ENCODE results near the gene SLC17A4.
A peak's percentile ranks its signal among the peaks of the same experiment; 100 is the strongest.

SLC17A4 gene

GRCh38 chr6:25754535-25754934 is at the start of gene SLC17A4:
SLC17A4 (plus strand) TSS chr6:25754742; CDS start chr6:25761963, 7,221 bp downstream.
- in situ Hi-C loops (cut with HindIII; ENCODE audit: low pct_ligation_motif_present, low pct_unique_long_range_greater_than_20kb, low sequenced_read_pairs): no loop called here

DNA sequence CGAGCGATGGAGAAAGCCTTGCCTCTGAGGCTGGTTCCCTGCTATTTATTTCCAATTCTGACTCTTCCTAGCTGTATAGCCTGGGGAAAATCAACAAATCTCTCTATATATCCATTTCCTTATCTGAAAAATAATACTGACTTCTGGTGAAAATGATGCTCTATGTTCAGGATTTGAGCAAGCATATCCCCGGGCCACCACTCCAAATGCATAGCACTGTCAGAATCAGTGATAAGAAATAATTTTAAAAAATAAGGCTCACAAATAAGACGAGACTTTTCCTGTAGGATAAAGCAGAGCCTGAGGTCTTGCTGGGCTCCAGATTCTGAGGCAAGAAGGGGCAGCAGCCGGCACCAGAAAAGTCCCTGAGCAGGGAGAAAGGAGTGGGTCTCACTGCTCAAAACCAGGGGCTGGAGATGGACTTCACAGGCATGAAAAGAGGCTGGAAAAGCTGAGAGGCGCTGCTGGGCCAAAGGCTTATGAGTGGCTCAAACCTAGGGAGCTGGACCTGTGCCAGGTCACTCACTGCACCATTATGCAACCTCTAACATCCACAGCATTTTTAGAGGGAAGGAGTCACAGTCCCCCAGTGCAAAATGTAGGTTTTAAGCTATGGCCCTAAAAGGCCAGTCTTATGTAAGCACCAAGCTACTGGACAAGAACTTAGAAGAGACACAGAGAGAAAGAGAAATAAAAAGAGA is 48.1 kb upstream of the SLC17A4 start:
- DNase-seq: no peak
- in situ Hi-C loops (cut with HindIII; ENCODE audit: low pct_ligation_motif_present, low pct_unique_long_range_greater_than_20kb, low sequenced_read_pairs): no loop called here

More at GRCh38 chr6:25754535-25754934, at the start of gene SLC17A4:
- no peak for DNase-seq

DNA sequence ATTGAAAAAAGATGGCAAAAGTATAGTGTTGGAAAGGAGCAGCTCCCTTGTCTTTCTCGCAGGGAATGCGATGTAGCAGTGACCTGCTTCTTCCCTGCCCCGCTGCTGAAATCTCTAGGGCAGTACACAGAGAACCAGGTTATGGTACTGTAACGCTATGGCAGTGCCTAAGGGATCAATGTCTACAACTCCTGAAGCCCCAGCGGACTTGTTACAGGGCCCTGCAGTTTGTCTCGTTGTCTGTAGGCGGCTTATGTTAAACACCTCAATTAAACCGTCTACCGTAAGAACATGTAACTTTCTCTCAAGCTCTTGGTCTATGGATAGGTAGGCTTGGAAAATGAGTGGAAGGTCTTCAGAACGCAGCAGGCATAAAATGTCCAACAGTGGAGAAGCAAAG is 44.8 kb upstream of the SLC17A4 start:
- in situ Hi-C loops (cut with HindIII; ENCODE audit: low pct_ligation_motif_present, low pct_unique_long_range_greater_than_20kb, low sequenced_read_pairs): no loop called here
- no peak for DNase-seq

GRCh38 chr6:25710287-25710686 is 44.3 kb upstream of the SLC17A4 start:
- in situ Hi-C loops (cut with HindIII; ENCODE audit: low pct_ligation_motif_present, low pct_unique_long_range_greater_than_20kb, low sequenced_read_pairs): no loop called here
- no peak for DNase-seq

DNA sequence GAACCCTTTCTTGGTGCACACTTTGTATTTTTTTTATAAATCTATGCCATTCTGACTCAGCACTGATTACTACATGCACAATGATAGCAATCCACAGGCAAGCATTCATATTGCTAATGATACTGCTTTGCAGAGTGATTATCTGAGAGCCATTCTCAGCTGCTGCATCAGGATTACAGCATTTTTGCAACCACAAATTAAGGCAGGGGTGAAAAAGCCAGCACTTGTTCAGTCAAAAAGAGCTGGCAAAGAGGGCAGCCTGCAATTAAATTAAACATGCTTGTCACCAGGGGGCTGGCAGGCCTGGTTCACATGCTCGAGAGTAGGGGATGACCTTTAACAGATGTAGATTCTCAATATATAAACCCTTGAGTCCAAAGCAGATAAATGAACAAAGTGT is 40.7 kb upstream of the SLC17A4 start:
- in situ Hi-C loops (cut with HindIII; ENCODE audit: low pct_ligation_motif_present, low pct_unique_long_range_greater_than_20kb, low sequenced_read_pairs): no loop called here

GRCh38 chr6:25714765-25715164 is 39.8 kb upstream of the SLC17A4 start:
- no peak for DNase-seq
- in situ Hi-C loops (cut with HindIII; ENCODE audit: low pct_ligation_motif_present, low pct_unique_long_range_greater_than_20kb, low sequenced_read_pairs): no loop called here

More for the DNA sequence above, 40.7 kb upstream of the SLC17A4 start:
- no peak for DNase-seq

DNA sequence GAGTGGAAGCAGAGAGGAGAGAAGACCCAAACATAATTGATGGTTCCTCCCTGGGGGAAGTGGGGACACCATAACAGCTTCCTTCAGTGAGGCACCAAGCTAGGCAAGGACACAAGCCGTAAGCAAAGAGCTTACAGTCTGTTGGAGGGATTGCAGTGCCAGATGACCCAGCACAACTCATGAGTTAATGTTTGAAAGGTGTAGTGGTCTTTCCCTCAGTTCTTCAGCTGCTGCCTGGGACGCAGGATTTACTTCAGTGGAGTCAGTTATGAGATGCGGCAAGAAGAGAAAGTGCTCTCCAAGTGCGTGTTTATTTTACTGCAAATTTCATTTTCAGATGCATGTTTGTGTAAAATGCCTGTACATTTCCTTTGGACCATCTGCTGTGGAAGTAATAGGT is 38.7 kb upstream of the SLC17A4 start:
- in situ Hi-C loops (cut with HindIII; ENCODE audit: low pct_ligation_motif_present, low pct_unique_long_range_greater_than_20kb, low sequenced_read_pairs): no loop called here
- DNase-seq: peak; percentile 70

DNA sequence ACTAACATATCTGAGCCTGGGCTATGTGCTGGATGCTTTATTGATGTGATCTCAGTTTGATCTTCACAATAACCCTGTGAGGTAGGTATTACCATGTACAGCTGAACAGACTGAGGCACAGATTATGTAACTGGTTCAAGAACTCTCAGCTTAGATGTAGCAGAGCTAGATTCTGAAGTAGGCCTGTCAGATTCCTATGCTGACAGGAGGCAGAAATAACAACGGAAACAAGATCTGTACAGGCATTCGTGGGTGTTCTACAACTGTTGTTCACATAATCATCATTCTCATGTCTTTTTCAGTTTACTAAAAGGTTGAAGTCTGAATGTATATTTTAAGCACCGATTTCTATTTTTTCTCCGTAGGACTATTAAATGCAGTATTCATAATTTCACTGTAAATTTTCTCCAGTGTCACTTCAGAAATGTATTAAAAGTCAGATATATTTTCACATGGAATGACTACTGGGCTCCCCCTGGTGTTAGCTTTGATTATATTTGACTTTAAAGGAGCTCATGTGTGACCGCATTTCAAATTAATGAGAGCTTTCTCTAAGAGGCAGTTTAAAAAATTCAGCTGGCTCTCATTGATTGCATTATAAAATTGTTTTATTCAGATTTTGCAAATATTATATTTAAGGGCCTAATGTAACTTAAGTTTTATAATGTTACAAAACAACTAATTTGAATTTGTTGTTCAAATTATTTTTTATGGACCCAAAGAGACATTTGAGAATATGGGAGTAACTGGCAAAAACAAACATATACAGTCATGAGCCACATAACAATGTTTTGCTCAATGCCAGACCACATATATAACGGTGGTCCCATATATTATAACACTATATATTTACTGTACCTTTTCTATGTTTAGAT is 36.4 kb upstream of the SLC17A4 start:
- peak; percentile 49 for DNase-seq
- in situ Hi-C loops (cut with HindIII; ENCODE audit: low pct_ligation_motif_present, low pct_unique_long_range_greater_than_20kb, low sequenced_read_pairs): no loop called here

DNA sequence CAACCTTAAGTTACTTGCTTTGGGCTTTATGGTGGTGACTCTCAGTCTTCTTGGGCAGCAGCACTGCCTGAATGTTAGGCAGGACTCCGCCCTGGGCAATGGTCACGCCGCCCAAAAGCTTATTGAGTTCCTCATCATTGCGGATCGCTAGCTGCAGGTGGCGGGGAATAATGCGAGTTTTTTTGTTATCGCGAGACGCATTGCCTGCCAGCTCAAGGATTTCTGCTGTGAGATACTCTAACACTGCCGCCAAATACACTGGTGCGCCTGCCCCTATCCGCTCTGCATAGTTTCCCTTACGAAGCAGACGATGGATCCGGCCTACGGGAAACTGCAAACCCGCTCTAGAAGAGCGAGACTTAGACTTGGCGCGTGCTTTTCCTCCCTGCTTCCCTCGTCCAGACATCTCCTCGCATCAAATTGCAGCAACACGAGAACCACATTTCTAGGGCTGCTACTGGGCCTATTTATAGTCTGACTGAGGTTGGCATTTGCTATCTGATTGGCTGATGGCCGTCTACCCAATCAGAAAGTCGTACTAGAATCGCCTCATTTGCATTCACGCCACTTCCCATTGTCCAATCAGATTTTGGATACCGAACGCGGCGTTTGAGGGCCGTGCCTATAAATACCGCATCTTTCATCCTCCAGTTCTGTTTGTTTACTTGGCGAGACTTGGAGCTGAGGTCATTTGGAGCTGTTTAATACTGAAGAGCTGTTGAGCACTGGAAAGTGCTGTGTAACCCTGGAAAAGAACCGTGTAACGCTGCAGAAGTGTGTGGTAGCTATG is 28.2 kb upstream of the SLC17A4 start:
- in situ Hi-C loops (cut with HindIII; ENCODE audit: low pct_ligation_motif_present, low pct_unique_long_range_greater_than_20kb, low sequenced_read_pairs): no loop called here
- DNase-seq: no peak

GRCh38 chr6:25727028-25727427 is 27.5 kb upstream of the SLC17A4 start:
- DNase-seq: no peak
- in situ Hi-C loops (cut with HindIII; ENCODE audit: low pct_ligation_motif_present, low pct_unique_long_range_greater_than_20kb, low sequenced_read_pairs): no loop called here

GRCh38 chr6:25730907-25731306 is 23.6 kb upstream of the SLC17A4 start:
- no peak for DNase-seq
- in situ Hi-C loops (cut with HindIII; ENCODE audit: low pct_ligation_motif_present, low pct_unique_long_range_greater_than_20kb, low sequenced_read_pairs): no loop called here

DNA sequence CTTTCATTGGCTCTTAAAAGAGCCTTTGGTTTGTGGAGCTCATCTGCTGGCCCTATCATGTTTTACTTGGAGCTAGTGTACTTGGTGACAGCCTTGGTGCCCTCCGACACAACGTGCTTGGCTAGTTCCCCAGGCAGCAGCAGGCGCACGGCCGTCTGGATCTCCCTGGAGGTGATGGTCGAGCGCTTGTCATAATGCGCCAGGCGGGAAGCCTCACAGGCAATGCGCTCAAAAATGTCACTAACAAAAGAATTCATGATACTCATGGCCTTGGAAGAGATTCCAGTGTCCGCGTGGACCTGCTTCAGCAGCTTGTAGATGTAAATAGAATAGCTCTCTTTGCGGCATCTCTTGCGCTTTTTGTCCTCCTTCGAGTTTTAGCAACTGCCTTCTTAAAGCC is 22.8 kb upstream of the SLC17A4 start:
- in situ Hi-C loops (cut with HindIII; ENCODE audit: low pct_ligation_motif_present, low pct_unique_long_range_greater_than_20kb, low sequenced_read_pairs): no loop called here

GRCh38 chr6:25732468-25733198 is 21.9 kb upstream of the SLC17A4 start:
- in situ Hi-C loops (cut with HindIII; ENCODE audit: low pct_ligation_motif_present, low pct_unique_long_range_greater_than_20kb, low sequenced_read_pairs): no loop called here
- no peak for DNase-seq

More for the DNA sequence above, 22.8 kb upstream of the SLC17A4 start:
- DNase-seq: no peak

GRCh38 chr6:25735261-25735660 is 19.3 kb upstream of the SLC17A4 start:
- DNase-seq: no peak
- in situ Hi-C loops (cut with HindIII; ENCODE audit: low pct_ligation_motif_present, low pct_unique_long_range_greater_than_20kb, low sequenced_read_pairs): no loop called here

DNA sequence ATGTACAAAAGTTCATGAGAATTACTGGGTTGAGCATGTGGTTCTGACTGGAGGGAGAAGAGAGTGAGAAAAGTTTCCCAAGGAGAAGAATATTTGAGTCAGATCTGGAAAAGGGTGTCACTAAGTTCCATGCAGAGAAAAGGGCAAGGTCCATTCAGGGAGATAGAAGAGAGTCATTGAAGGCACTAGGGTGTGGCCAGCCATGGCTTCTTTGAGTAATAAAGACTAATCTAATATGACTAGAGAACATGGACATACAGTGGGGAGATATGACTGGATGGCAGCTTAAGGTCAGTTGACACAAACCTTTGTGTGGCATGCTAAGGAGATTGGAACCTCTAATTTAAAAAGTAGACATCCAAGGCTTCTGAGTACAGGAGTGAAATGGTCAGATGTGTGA is 10.7 kb upstream of the SLC17A4 start:
- no peak for DNase-seq

GRCh38 chr6:25745836-25746235 is 8.7 kb upstream of the SLC17A4 start:
- no peak for DNase-seq
- in situ Hi-C loops (cut with HindIII; ENCODE audit: low pct_ligation_motif_present, low pct_unique_long_range_greater_than_20kb, low sequenced_read_pairs): no loop called here

More for the DNA sequence above, 10.7 kb upstream of the SLC17A4 start:
- in situ Hi-C loops (cut with HindIII; ENCODE audit: low pct_ligation_motif_present, low pct_unique_long_range_greater_than_20kb, low sequenced_read_pairs): no loop called here

- in situ Hi-C loops (cut with HindIII; ENCODE audit: low pct_ligation_motif_present, low pct_unique_long_range_greater_than_20kb, low sequenced_read_pairs): no loop called here
- no peak for DNase-seq
These were observed 7.6 kb upstream of the SLC17A4 start for GRCh38 chr6:25746968-25747367.

DNA sequence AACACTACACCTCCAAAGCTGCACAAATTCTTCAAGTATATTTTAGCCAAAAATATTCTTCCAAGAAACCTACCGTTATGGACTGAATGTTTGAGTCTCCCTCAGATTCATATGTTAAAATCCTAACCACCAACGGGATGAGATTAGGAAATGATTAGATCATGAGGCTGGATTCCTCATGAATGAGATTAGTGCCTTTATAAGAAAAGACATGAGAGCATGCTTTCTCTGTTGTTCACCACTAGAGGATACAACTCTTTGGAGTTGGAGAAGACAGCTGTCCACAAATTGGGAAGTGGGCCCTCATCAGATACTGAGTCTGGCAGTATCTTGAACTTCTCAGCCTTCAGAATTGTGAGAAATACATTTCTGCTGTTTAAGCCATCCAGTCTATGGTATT is 7.1 kb upstream of the SLC17A4 start:
- in situ Hi-C loops (cut with HindIII; ENCODE audit: low pct_ligation_motif_present, low pct_unique_long_range_greater_than_20kb, low sequenced_read_pairs): no loop called here
- DNase-seq: no peak
